HepG2 (cell line): ENCODE results near the gene OSER1. TPM values are rescaled to one million over a fixed set of nuclear protein-coding genes. Genes with fewer than 3 reads are reported as not detected.

ENCODE experiments used
- ATAC-seq: fragments of 200-7000 bp; cut with Tn5 transposase; 3 replicates; pipeline ENCODE4 v1.9.1; 2020; ENCODE audit warnings: mild to moderate bottlenecking, moderate library complexity
- BruUV-seq: library from RNA; stranded (reverse); fragments of 400-500 nt; replicated peaks from 2 replicates; lab custom pipeline; 2021; lab: Mats Ljungman, UMichigan
- CTCF ChIA-PET: fragments of 300-600 bp; formaldehyde crosslinking; extraction: SDS; loops from one replicate; lab custom pipeline; 2021; ENCODE audit warnings: low total read pairs, inconsistent platforms, low intra/inter-chr PET ratio; lab: Yijun Ruan, JAX
- POLR2A ChIA-PET: fragments of 350-600 bp; sonication (Branson Sonifier 250); formaldehyde crosslinking; loops from one replicate; lab custom pipeline; 2020; ENCODE audit warnings: antibody characterized with exemption, inconsistent platforms; lab: Yijun Ruan, JAX
- DNase-seq: peaks from one replicate; pipeline ENCODE4 v3.0.0-alpha.2; 2015; ENCODE audit warnings: low spot score
- FAIRE-seq: peaks from 3 replicates; lab custom pipeline; 2011; peaks lifted over from hg19 to GRCh38; lab: Jason Lieb, UNC
- H2AFZ ChIP-seq: one replicate; pipeline ENCODE4 v1.6.1; 2011; ENCODE audit warnings: low read length, inconsistent platforms
- H3K27ac ChIP-seq: fragments of 300-600 bp; 3 replicates; pipeline ENCODE4 v1.8.0; 2011; ENCODE audit warnings: mixed run types, mild to moderate bottlenecking, mixed read lengths, low read length, inconsistent platforms; ENCODE audit not compliant: insufficient read depth; ENCODE audit errors: extremely low read length
- H3K27me3 ChIP-seq, 2 experiments: fragments of 200-600 bp in 1 of 2; 2 replicates in 1 of 2; 3 replicates in 1 of 2; pipeline versions ENCODE4 v1.6.0 to v1.8.0; 2011; ENCODE audit warnings: low read length in 2 of 2, mild to moderate bottlenecking in 2 of 2, moderate library complexity in 2 of 2, inconsistent platforms in 1 of 2; ENCODE audit not compliant: insufficient read depth in 2 of 2, control insufficient read depth in 1 of 2
- H3K36me3 ChIP-seq, 2 experiments: fragments of 200-600 bp in 1 of 2; replicated peaks in 1 of 2; 2 replicates in 1 of 2; 3 replicates in 1 of 2; pipeline versions ENCODE4 v1.5.1 to v1.8.0; 2011; ENCODE audit warnings: low read length in 2 of 2, inconsistent platforms in 1 of 2; ENCODE audit not compliant: insufficient read depth in 2 of 2, control insufficient read depth in 1 of 2
- H3K4me1 ChIP-seq: 2 replicates; pipeline ENCODE4 v1.5.1; 2012; ENCODE audit warnings: low read length, inconsistent platforms; ENCODE audit not compliant: insufficient read depth
- H3K4me2 ChIP-seq: 2 replicates; pipeline ENCODE4 v1.6.0; 2011; ENCODE audit warnings: low read depth, low read length, inconsistent platforms
- H3K4me3 ChIP-seq, 3 experiments: fragments of 200-600 bp in 1 of 3; sonication (generic), shearing (Covaris generic) in 1 of 3; replicated peaks in 1 of 3; 2 replicates each; pipeline ENCODE4 v1.5.1; 2011 to 2016; ENCODE audit warnings: low read length in 3 of 3, inconsistent platforms in 2 of 3, low read depth in 2 of 3, mild to moderate bottlenecking in 2 of 3, control low read depth in 1 of 3, mixed read lengths in 1 of 3; ENCODE audit not compliant: insufficient read depth in 1 of 3
- H3K79me2 ChIP-seq: one replicate; pipeline ENCODE4 v1.6.1; 2011; ENCODE audit warnings: low read length, inconsistent platforms; ENCODE audit not compliant: insufficient read depth
- H3K9ac ChIP-seq: 2 replicates; pipeline ENCODE4 v1.6.0; 2011; ENCODE audit warnings: mild to moderate bottlenecking, low read depth, low read length, inconsistent platforms; ENCODE audit not compliant: insufficient read depth
- H3K9me3 ChIP-seq: 2 replicates; pipeline ENCODE4 v1.5.1; 2012; ENCODE audit warnings: mild to moderate bottlenecking, low read length
- H4K20me1 ChIP-seq: 2 replicates; pipeline ENCODE4 v1.6.0; 2011; ENCODE audit warnings: inconsistent platforms, mild to moderate bottlenecking, low read length, moderate library complexity; ENCODE audit not compliant: insufficient read depth
- MBD4 ChIP-seq: IDR thresholded peaks from 2 replicates; pipeline ENCODE4 v1.6.1; 2012; ENCODE audit warnings: low read length, inconsistent platforms, borderline replicate concordance
- MXD4 ChIP-seq: IDR thresholded peaks from 2 replicates; pipeline ENCODE4 v1.6.1; 2016; ENCODE audit warnings: mild to moderate bottlenecking, missing biosample characterization, missing genetic modification reagents
- STAG1 ChIP-seq: sonication (generic); formaldehyde crosslinking; IDR thresholded peaks from 2 replicates; pipeline ENCODE4 v1.4.0; 2020; ENCODE audit warnings: missing genetic modification reagents
- ZBTB1 ChIP-seq: sonication (generic); formaldehyde crosslinking; IDR thresholded peaks from 2 replicates; pipeline ENCODE4 v1.4.0; 2020; ENCODE audit warnings: missing genetic modification reagents, borderline replicate concordance
- ZNF782 ChIP-seq: sonication (generic); formaldehyde crosslinking; IDR thresholded peaks from 2 replicates; pipeline ENCODE4 v1.4.0; 2020; ENCODE audit warnings: missing genetic modification reagents, mild to moderate bottlenecking, borderline replicate concordance
- WGBS: methylation state at CpG from one replicate; pipeline ENCODE4 v1.1.6; 2017; ENCODE audit warnings: low lambda C conversion rate; 5-methylcytosine and 5-hydroxymethylcytosine counted together
- in situ Hi-C: cut with HindIII; loops from 2 replicates; pipeline ENCODE4 v1.10.0; 2017; ENCODE audit warnings: low pct_unique_long_range_greater_than_20kb; ENCODE audit not compliant: extremely low pct_ligation_motif_present
- intact Hi-C: fragments of 100-400 bp; cut with micrococcal nuclease; formaldehyde crosslinking; loops from one replicate; pipeline ENCODE4 v1.10.0; 2022; ENCODE audit not compliant: unreplicated experiment
- polyA plus RNA-seq, 8 experiments: library from polyadenylated mRNA; depleted of rRNA in 3 of 8; stranded (reverse) in 7 of 8; unstranded in 1 of 8; fragments of >200 nt; fragmentation: Illumina TruSeq in 4 of 8; extraction: Trizol in 4 of 8; gene quantifications; 2 replicates each; pipeline versions ENCODE4 v1.2.1 to v1.2.3, GENCODE V29; 2011 to 2016; ENCODE audit warnings: low read depth in 4 of 8, missing spikeins in 1 of 8, mixed read lengths in 1 of 8; ENCODE audit not compliant: insufficient read depth in 1 of 8
- total RNA-seq, 5 experiments: library from RNA; depleted of rRNA; stranded (reverse); fragments of >200 nt; fragmentation: Illumina TruSeq; extraction: Trizol; gene quantifications; 2 replicates each; pipeline ENCODE4 v1.2.3, GENCODE V29; 2016; ENCODE audit warnings: low read depth in 1 of 5
- TF ChIP-seq, protein P1 (sequence below): sonication (generic); formaldehyde crosslinking; IDR thresholded peaks from 2 replicates; pipeline ENCODE4 v1.4.0; 2020; ENCODE audit warnings: missing genetic modification reagents
- TF ChIP-seq, protein P2 (sequence below): sonication (generic); formaldehyde crosslinking; IDR thresholded peaks from 2 replicates; pipeline ENCODE4 v1.5.0; 2020; ENCODE audit warnings: mild to moderate bottlenecking, missing genetic modification reagents, moderate library complexity
- TF ChIP-seq, protein P3 (sequence below): sonication (generic); formaldehyde crosslinking; IDR thresholded peaks from 2 replicates; pipeline ENCODE4 v1.4.0; 2020; ENCODE audit warnings: missing genetic modification reagents

The OSER1 gene
- total and polyA plus RNA-seq, 2 of the 13 experiments (the other 11 are each of a cell fraction or from before 2014, with no cell fraction given) = 71.2 to 71.5 TPM

DNA sequence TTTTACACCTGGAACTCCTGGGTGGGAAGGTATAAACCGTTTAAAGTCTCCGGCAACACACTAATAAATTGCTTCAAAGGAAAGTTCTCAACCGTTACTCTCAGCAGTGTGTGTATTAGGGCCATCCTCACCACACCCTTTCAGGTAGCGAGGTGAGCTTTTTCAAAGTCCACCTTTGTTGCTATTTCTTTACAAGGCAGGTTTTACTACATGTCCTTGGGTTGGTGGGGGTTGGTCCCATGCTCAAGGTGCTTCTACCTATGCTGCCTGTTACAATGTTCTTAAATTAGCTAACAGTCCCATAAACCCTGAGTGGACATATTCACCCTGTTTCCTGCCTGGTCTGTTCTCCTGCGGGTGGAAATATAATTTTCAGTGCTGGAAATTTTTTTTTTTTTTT is 13.2 kb upstream of the OSER1 start:
- Histone ChIP-seq H2AFZ (no peak overlapping the region), H3K9ac (no peak overlapping the region), H3K27ac (no peak overlapping the region), H3K36me3 (no peaks in the 10 kb centered on the region), H4K20me1 (no peaks in the 10 kb centered on the region), H3K27me3 (no peaks in the 10 kb centered on the region), H3K9me3 (no peaks in the 10 kb centered on the region), H3K4me1 (peaks cover 8% of the 10 kb centered on the region), H3K4me2 (no peak overlapping the region), H3K4me3 (no peak overlapping the region), H3K79me2 (no peaks in the 10 kb centered on the region)
- DNase-seq = no peak
- no peak for TF ChIP-seq ZNF782 (CRISPR knock-in tag)
- TF ChIP-seq, protein P1, sequence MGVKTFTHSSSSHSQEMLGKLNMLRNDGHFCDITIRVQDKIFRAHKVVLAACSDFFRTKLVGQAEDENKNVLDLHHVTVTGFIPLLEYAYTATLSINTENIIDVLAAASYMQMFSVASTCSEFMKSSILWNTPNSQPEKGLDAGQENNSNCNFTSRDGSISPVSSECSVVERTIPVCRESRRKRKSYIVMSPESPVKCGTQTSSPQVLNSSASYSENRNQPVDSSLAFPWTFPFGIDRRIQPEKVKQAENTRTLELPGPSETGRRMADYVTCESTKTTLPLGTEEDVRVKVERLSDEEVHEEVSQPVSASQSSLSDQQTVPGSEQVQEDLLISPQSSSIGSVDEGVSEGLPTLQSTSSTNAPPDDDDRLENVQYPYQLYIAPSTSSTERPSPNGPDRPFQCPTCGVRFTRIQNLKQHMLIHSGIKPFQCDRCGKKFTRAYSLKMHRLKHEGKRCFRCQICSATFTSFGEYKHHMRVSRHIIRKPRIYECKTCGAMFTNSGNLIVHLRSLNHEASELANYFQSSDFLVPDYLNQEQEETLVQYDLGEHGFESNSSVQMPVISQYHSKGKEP (CRISPR knock-in tag) = no peak
- no peak for TF ChIP-seq MXD4 (CRISPR knock-in tag)
- TF ChIP-seq ZBTB1 = no peak
- in situ Hi-C loops (no loop called here), intact Hi-C loops (no loop called here)
- no peak for ATAC-seq
- CTCF ChIA-PET = interaction anchor here (1.1 kb wide), 1 partner anchor 87 kb away, joined by 3 read pairs; the partner anchor contains the start of gene FITM2
- no peak for FAIRE-seq
- BruUV-seq = no TSS peak
- POLR2A ChIA-PET = interaction anchor here (0.7 to 1.0 kb wide), 3 partner anchors 12 to 375 kb away, joined by 3 to 4 read pairs (median 3); no protein-coding TSS in a partner anchor
- WGBS = 49% methylated on average over 5 of the region's 5 CpGs

DNA sequence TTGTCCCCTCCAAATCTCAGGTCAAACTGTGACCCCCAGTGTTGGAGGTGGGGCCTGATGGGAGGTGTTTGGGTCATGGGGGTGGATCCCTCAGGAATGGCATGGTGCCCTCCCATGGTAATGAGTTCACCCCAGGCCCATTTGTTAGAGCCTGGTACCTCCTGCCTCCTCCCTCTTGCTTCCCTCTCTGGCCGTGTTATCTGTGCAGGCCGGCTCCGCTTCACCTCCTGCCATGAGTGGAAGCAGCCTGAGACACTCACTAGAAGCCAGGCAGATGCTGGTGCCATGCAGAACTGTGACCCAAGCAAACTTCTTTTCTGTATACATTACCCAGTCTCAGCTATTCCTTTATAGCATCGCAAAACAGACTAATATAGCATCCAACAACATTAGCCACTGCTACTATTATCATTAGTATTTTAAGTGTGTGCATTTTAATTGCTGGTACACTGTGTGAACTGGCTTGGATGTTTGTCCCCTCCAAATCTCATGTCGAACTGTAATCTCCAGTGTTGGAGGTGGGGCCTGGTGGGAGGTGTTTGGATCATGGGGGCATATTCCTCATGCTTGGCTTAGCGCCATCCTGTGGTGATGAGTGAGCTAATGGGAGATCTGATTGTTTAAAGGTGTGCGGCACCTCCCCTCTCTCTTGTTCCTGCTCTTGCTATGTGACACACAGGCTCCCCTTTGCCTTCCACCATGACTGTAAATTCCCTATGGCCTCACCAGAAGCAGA is 12.2 kb upstream of the OSER1 start:
- no peak overlapping the region for H3K4me2 ChIP-seq
- H4K20me1 ChIP-seq = no peaks in the 10 kb centered on the region
- TF ChIP-seq, protein P2, sequence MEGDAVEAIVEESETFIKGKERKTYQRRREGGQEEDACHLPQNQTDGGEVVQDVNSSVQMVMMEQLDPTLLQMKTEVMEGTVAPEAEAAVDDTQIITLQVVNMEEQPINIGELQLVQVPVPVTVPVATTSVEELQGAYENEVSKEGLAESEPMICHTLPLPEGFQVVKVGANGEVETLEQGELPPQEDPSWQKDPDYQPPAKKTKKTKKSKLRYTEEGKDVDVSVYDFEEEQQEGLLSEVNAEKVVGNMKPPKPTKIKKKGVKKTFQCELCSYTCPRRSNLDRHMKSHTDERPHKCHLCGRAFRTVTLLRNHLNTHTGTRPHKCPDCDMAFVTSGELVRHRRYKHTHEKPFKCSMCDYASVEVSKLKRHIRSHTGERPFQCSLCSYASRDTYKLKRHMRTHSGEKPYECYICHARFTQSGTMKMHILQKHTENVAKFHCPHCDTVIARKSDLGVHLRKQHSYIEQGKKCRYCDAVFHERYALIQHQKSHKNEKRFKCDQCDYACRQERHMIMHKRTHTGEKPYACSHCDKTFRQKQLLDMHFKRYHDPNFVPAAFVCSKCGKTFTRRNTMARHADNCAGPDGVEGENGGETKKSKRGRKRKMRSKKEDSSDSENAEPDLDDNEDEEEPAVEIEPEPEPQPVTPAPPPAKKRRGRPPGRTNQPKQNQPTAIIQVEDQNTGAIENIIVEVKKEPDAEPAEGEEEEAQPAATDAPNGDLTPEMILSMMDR (CRISPR knock-in tag) = peak; percentile 52
- TF ChIP-seq MBD4 (no peak), STAG1 (CRISPR knock-in tag) (peak; percentile 4; the same call in 1 of the 2 replicates)
- TF ChIP-seq, protein P3, sequence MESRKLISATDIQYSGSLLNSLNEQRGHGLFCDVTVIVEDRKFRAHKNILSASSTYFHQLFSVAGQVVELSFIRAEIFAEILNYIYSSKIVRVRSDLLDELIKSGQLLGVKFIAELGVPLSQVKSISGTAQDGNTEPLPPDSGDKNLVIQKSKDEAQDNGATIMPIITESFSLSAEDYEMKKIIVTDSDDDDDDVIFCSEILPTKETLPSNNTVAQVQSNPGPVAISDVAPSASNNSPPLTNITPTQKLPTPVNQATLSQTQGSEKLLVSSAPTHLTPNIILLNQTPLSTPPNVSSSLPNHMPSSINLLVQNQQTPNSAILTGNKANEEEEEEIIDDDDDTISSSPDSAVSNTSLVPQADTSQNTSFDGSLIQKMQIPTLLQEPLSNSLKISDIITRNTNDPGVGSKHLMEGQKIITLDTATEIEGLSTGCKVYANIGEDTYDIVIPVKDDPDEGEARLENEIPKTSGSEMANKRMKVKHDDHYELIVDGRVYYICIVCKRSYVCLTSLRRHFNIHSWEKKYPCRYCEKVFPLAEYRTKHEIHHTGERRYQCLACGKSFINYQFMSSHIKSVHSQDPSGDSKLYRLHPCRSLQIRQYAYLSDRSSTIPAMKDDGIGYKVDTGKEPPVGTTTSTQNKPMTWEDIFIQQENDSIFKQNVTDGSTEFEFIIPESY (CRISPR knock-in tag) = no peak
- 51% methylated on average over 7 of the region's 7 CpGs for WGBS
- FAIRE-seq (no peak), DNase-seq (peak; percentile 31), ATAC-seq (peak; percentile 68)
- no peaks in the 10 kb centered on the region for H3K79me2 ChIP-seq
- no peak overlapping the region for H3K27ac ChIP-seq
- no peaks in the 10 kb centered on the region for H3K27me3 ChIP-seq
- in situ Hi-C loops (no loop called here), intact Hi-C loops (no loop called here)
- ChIA-PET POLR2A (interaction anchor here (1.0 kb wide), 1 partner anchor 211 kb away, joined by 3 read pairs; no protein-coding TSS in a partner anchor), CTCF (interaction anchor here (1.1 to 1.6 kb wide), 3 partner anchors 88 to 164 kb away, joined by 3 to 4 read pairs (median 3); partner anchors contain the start of gene FITM2)
- H2AFZ ChIP-seq = no peak overlapping the region
- peaks cover 2% of the 10 kb centered on the region for H3K4me1 ChIP-seq
- no TSS peak for BruUV-seq
- no peak overlapping the region for H3K9ac ChIP-seq
- no peaks in the 10 kb centered on the region for H3K9me3 ChIP-seq
- H3K36me3 ChIP-seq = no peaks in the 10 kb centered on the region
- no peak overlapping the region for H3K4me3 ChIP-seq
